Activated naive CD4-positive, alpha-beta T cell treated with anti-CD3 and anti-CD28 coated beads, Interleukin-2, amount 50 U/mL, for 72 hours (primary cell): ENCODE results near the gene ICE1. TPM values are rescaled to one million over a fixed set of nuclear protein-coding genes. Genes with fewer than 3 reads are reported as not detected.
"Not testable (repeated sequence)": the region's sequence is repeated elsewhere in the genome, so short reads cannot be mapped to it uniquely, and the experiment has no call there.

Experiments used
- ATAC-seq, 2 donors: fragments of 150-1000 bp; cut with Tn5 transposase; 2 replicates each; pipeline ENCODE4 v1.10.0; 2021; ENCODE audit warnings: mild to moderate bottlenecking in 2 of 2, moderate library complexity in 2 of 2
- DNase-seq, 2 donors: peaks; one replicate each; pipeline ENCODE4 v3.0.0; 2021 to 2022; ENCODE audit warnings: low spot score in 2 of 2
- H3K27ac Mint-ChIP-seq, 2 donors: one replicate each; pipeline ENCODE4 v1.8.0; 2022; ENCODE audit warnings: mild to moderate bottlenecking in 2 of 2, mixed read lengths in 2 of 2
- H3K36me3 Mint-ChIP-seq, 2 donors: one replicate each; pipeline ENCODE4 v1.8.0; 2022; ENCODE audit warnings: mixed read lengths in 2 of 2
- H3K9me3 Mint-ChIP-seq, 2 donors: one replicate each; pipeline ENCODE4 v1.8.0; 2022; ENCODE audit warnings: mixed read lengths in 2 of 2
- total RNA-seq, 2 donors: library from RNA; stranded (reverse); gene quantifications; one replicate each; pipeline ENCODE4 v1.2.3, GENCODE V29; 2022

The ICE1 gene
- total RNA-seq, 2 donors from 2014 or later = 19.2 to 24.9 TPM

DNA sequence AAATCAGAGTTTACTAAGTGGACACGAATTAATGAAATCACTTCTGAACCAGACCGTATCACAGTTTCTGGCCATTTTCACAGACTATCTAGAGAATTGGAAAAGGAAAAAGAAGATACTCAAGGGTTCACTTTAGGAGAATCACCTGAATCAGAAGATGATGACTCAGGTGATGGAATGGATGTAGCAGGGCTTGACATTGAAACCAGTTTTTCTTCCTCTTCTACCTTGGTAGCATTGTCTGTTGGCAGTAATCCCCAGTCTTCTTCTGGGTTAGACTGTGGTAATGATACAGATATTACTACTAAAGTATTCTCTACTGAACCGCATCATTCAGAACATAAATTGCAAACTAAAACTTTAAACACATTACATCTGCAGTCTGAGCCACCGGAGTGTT lies 38.5 kb downstream of the ICE1 start:
- ATAC-seq (no peak), DNase-seq (no peak)
- no peaks in the 10 kb centered on the region for H3K9me3 Mint-ChIP-seq
- H3K27ac Mint-ChIP-seq = no peak overlapping the region
- H3K36me3 Mint-ChIP-seq = peaks cover 57% of the 10 kb centered on the region in 2 donors

DNA sequence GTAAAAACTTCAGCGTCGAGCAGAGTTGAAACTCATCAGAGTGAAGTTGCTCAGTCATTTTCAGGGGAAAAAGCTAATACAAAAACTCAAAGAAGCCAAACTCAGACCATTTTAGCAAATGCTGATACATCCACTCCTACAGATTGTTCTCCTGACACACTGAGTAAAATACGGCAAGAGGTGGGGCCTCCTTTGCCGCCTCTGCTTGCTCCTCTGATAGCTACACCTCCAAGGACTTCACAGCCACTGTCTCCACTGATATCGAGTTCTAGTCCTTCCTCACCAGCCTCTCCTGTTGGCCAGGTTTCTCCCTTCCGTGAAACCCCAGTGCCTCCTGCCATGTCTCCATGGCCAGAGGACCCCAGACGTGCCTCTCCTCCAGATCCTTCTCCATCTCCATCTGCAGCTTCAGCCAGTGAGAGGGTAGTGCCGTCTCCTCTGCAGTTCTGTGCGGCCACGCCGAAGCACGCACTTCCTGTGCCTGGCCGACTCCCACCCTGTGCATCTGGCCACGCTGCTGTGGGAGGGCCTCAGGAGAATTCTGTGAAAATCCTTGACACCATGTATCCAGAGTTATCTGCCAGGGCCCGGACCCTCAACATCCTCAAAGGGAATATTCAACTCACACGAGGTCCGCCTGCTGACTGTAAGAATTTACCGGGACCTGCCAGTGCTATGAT lies 41.7 kb downstream of the ICE1 start:
- Mint-ChIP-seq H3K27ac (peak overlapping the region in 1 of 2 donors; percentile 82), H3K36me3 (peaks cover 39 to 56% of the 10 kb centered on the region in 2 donors), H3K9me3 (no peaks in the 10 kb centered on the region)
- no peak for ATAC-seq
- DNase-seq = no peak

- Mint-ChIP-seq H3K36me3 (peaks cover 18 to 38% of the 10 kb centered on the region in 2 donors), H3K9me3 (no peaks in the 10 kb centered on the region), H3K27ac (no peak overlapping the region)
- no peak for DNase-seq
- ATAC-seq = no peak
Measured at GRCh38 chr5:5466227-5466626, 43.8 kb downstream of the ICE1 start.

DNA sequence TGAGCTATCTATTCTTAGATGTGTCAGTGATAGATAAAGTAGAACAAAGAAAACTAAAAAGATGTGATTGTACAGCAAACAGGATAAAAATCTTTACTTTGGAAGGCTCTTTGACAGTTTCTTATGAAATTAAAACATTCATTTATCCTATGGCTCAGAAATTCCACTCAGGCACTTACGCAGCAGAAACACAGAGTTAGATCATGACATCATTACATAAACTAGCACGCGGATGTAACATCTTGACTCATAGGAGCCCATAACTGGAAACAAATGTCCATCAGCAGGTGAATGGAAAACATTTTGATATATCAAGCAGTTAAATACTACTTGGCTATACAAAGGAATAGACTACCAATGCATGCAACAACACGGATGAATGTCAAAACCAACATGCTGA lies 45.3 kb downstream of the ICE1 start:
- ATAC-seq = no peak
- no peak overlapping the region for H3K27ac Mint-ChIP-seq
- peaks cover 4 to 24% of the 10 kb centered on the region in 2 donors for H3K36me3 Mint-ChIP-seq
- no peaks in the 10 kb centered on the region for H3K9me3 Mint-ChIP-seq
- DNase-seq = no peak

- DNase-seq (no peak), ATAC-seq (no peak)
- Mint-ChIP-seq H3K27ac (no peak overlapping the region), H3K36me3 (peaks cover 9 to 16% of the 10 kb centered on the region in 2 donors), H3K9me3 (no peaks in the 10 kb centered on the region)
Measured at GRCh38 chr5:5470933-5471332, 48.5 kb downstream of the ICE1 start.

DNA sequence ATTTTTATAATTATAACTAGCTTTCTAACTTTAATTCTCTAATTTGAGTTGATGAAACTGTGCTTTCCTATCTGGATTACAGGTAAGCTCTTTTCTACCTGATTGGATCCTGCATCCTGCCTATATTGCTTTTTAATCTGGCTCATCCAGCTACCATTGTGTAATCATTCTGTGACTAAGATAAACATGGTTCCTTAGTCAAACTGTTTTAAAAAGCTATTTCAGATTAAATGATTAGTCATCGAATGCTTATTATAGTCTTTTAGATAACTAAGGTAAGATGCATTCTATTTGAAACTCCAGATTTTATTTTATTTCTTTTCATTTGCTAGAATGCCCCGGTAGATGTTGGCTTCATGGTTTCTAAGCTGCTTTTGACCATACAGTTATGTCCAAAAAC lies 50.7 kb downstream of the ICE1 start:
- DNase-seq (no peak), ATAC-seq (no peak)
- Mint-ChIP-seq H3K27ac (no peak overlapping the region), H3K9me3 (no peaks in the 10 kb centered on the region), H3K36me3 (peaks cover 13 to 30% of the 10 kb centered on the region in 2 donors)

DNA sequence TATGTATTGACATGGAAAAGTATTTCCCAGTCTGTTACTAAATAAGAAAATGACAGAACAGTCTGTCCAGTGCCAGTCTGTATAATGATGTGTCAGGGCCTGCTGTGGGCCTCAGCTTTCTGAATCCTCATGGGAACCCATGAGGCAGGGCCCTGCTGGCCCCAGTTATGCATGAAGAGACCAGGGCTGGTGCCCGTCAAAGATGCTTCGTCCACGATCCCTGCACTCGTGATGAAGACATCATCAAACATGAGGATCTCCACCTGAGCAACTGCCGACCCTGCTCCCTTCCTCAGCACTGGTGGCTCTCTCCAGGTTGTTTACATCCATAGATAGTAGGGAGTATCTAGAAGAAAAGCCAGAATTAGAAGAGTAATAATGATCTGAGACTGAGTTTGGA lies 52.5 kb downstream of the ICE1 start:
- peak overlapping the region in 1 of 2 donors; percentile 79 for H3K27ac Mint-ChIP-seq
- DNase-seq (no peak), ATAC-seq (no peak)
- H3K9me3 Mint-ChIP-seq = no peaks in the 10 kb centered on the region
- H3K36me3 Mint-ChIP-seq = peaks cover 23 to 45% of the 10 kb centered on the region in 2 donors

GRCh38 chr5:5475975-5476374 lies 53.5 kb downstream of the ICE1 start:
- Mint-ChIP-seq H3K9me3 (no peaks in the 10 kb centered on the region), H3K27ac (no peak overlapping the region), H3K36me3 (peaks cover 23 to 45% of the 10 kb centered on the region in 2 donors)
- ATAC-seq (no peak), DNase-seq (no peak)

- peaks cover 23 to 39% of the 10 kb centered on the region in 2 donors for H3K36me3 Mint-ChIP-seq
- not testable (repeated sequence) for H3K27ac Mint-ChIP-seq, ATAC-seq, DNase-seq, H3K9me3 Mint-ChIP-seq
Measured at GRCh38 chr5:5479578-5479977, 57.1 kb downstream of the ICE1 start.

- H3K36me3 Mint-ChIP-seq = peaks cover 23 to 39% of the 10 kb centered on the region in 2 donors
- ATAC-seq (no peak), DNase-seq (no peak)
- H3K9me3 Mint-ChIP-seq = no peaks in the 10 kb centered on the region
- peak overlapping the region; percentile 44 to 60 for H3K27ac Mint-ChIP-seq
Measured at GRCh38 chr5:5480481-5481111, 58.1 kb downstream of the ICE1 start.

DNA sequence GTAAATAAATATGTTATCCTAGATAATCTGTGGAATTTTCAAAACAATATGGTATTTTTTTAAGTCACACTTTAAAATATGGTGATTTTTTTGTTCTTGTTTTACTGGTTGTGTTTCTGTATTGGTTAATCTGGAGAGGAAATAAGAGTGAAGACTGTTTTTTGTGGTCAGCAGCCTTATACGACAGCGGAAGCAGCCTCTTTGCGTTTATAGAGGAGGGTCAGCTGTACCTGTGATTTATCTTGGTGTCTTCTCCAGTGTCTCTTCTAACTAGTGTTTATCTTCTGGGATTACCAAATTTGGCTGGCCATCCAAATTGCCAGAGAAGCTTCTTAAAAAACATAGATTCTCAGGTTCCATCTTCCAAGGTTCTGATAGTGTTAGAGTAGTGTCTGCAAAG lies 58.7 kb downstream of the ICE1 start:
- ATAC-seq = no peak
- H3K9me3 Mint-ChIP-seq = no peaks in the 10 kb centered on the region
- peaks cover 23 to 33% of the 10 kb centered on the region in 2 donors for H3K36me3 Mint-ChIP-seq
- no peak overlapping the region for H3K27ac Mint-ChIP-seq
- DNase-seq = no peak

DNA sequence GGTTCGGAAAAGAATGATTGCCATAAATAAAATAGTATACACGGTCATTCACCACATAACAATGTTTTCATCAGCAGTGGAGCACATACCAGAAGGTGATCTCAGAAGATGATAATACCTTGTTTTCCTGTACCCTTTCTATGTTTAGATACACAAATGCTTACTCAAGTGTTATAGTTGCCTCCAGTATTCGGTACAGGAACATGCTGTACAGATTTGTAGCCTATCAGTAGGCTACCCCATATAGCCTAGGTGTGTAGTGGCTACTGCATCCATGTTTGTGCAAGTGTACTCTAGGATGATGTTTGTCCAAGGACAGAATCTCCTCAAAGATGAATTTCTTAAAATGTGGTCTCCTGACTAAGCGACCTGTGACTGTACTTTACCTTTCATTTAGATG lies 59.2 kb downstream of the ICE1 start:
- Mint-ChIP-seq H3K27ac (no peak overlapping the region), H3K9me3 (no peaks in the 10 kb centered on the region), H3K36me3 (peaks cover 23 to 29% of the 10 kb centered on the region in 2 donors)
- ATAC-seq = no peak
- no peak for DNase-seq

DNA sequence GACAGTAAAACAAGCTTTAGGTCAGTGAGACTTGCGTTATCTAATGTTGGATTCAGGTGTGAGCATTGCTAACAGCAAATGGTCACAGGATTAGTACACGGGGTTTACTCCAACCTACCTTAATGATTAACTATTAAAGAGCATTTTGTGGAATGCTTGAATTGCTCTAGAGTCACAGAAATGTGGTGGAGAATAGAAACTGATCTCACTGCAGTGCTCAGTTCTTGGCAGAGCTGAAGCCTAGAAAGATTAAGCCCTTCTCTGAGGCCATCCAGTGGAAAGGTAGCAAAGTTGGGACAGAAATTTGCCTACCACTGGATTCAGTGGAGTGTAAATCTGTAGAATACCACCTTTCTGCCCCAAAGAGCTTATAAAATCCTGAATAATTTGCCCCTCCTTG lies 60.9 kb downstream of the ICE1 start:
- DNase-seq = no peak
- H3K36me3 Mint-ChIP-seq = peaks cover 10 to 14% of the 10 kb centered on the region in 2 donors
- H3K27ac Mint-ChIP-seq = no peak overlapping the region
- H3K9me3 Mint-ChIP-seq = no peaks in the 10 kb centered on the region
- ATAC-seq = no peak

DNA sequence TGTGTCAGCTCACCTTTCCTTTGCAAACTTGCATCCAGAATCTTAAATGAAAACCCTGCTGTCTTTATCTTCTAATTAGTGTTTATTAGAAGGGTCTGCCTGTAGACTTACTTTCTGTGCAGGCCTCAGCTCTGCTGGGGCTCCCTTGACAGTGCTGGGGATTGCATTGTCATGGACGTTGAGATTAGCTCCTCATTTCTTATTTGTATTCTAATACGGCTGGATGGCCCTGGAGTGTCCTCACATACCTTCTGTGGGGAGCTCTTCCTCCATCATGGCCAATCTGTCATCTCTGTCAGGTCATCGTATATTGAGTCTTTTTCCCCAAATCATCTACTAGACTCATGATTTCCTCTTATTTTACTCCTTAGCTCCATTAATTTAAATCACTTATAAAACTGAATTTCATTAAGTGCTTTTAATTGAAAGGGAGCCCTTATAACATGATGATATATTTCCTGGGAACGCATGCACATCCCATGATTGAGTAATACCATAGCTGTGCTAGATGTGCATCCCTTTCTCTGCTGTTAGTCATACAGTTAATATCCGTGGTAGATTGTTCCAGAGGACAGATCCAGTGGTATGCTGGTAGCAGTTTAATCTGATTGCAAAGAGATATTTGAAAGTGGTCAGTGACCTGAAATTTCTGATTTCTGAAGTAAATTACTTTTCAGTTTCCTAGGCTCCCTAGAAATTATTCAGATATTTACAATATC lies 61.6 kb downstream of the ICE1 start:
- no peaks in the 10 kb centered on the region for H3K9me3 Mint-ChIP-seq
- peaks cover 3 to 7% of the 10 kb centered on the region in 2 donors for H3K36me3 Mint-ChIP-seq
- ATAC-seq (no peak), DNase-seq (no peak)
- H3K27ac Mint-ChIP-seq = peak overlapping the region in 1 of 2 donors; percentile 29

GRCh38 chr5:5486122-5486521 lies 63.6 kb downstream of the ICE1 start:
- Mint-ChIP-seq H3K36me3 (no peaks in the 10 kb centered on the region), H3K27ac (no peak overlapping the region), H3K9me3 (no peaks in the 10 kb centered on the region)
- DNase-seq (no peak), ATAC-seq (no peak)

DNA sequence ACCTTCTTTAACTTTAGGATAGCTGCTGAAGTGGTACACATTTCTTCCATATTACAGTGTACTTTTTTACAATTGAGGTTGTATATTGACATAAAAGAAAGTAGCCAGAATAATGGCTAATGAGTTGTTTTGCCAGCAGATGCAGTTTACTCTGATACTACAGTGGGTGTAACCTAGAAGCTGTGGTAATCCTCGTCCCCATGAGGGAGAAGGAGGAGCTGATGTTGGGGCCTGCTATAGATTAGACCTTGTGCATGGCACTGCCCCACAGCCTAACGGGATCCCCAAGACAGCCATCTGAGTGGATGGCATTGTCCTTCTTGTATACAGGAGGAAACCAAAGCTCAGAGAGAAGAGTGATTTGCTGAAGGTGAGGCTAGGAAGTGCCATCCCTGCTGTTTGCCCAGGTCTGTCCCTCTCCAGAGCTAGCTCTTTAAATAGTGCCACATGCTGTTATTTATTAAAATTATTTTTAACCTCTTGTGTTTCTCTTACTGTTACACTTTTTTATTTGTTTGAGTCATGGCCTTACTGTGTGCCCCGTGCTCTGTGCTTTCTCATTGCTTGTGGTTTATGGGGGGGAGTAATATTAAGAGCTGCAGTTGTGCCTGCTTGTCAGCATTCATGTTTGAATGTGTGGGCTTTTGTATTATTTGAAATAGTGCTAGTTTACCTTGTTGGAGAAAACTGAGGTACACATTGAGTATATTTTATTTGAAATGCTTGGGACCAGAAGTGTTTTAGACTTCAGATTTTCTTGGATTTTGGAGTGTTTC lies 65.3 kb downstream of the ICE1 start:
- DNase-seq = no peak
- ATAC-seq = no peak
- no peaks in the 10 kb centered on the region for H3K9me3 Mint-ChIP-seq
- no peak overlapping the region for H3K27ac Mint-ChIP-seq
- no peaks in the 10 kb centered on the region for H3K36me3 Mint-ChIP-seq
